Activated CD4-positive, alpha-beta memory T cell treated with anti-CD3 and anti-CD28 coated beads, Interleukin-2, amount 10 ng/mL, durations not matched to agents 7 days and 5 days (primary cell): ENCODE measurements around the gene TRMT61B. TPM values are rescaled to one million over a fixed set of nuclear protein-coding genes. Genes with fewer than 3 reads are reported as not detected.

ENCODE experiments used
- CTCF ChIA-PET: fragments of 350-600 bp; sonication (Branson Sonifier 250); formaldehyde crosslinking; loops from one replicate; lab custom pipeline; 2021; ENCODE audit warnings: antibody characterized with exemption, inconsistent platforms; lab: Charles Lee
- POLR2A ChIA-PET: fragments of 350-600 bp; sonication (Branson Sonifier 250); formaldehyde crosslinking; loops from one replicate; lab custom pipeline; 2021; ENCODE audit warnings: antibody characterized with exemption; lab: Charles Lee
- DNase-seq: peaks from one replicate; pipeline ENCODE4 v3.0.0-alpha.2; 2020
- H3K27ac Mint-ChIP-seq: one replicate; pipeline ENCODE4 v1.8.0; 2021; ENCODE audit warnings: mild to moderate bottlenecking, mixed read lengths
- H3K27me3 Mint-ChIP-seq: one replicate; pipeline ENCODE4 v1.8.0; 2021; ENCODE audit warnings: mixed read lengths
- H3K36me3 Mint-ChIP-seq: one replicate; pipeline ENCODE4 v1.8.0; 2021; ENCODE audit warnings: low read depth, mixed read lengths
- H3K4me1 Mint-ChIP-seq: one replicate; pipeline ENCODE4 v1.8.0; 2021; ENCODE audit warnings: mixed read lengths
- H3K4me3 Mint-ChIP-seq: one replicate; pipeline ENCODE4 v1.8.0; 2021; ENCODE audit warnings: mild to moderate bottlenecking, mixed read lengths
- H3K9me3 Mint-ChIP-seq: one replicate; pipeline ENCODE4 v1.8.0; 2021; ENCODE audit warnings: mixed read lengths
- total RNA-seq, 2 experiments: library from RNA; stranded (reverse); gene quantifications; one replicate each; pipeline ENCODE4 v1.2.3, GENCODE V29; 2021

The TRMT61B gene
- total RNA-seq, 2 experiments from 2014 or later: 13.1 to 14.1 TPM

- Mint-ChIP-seq H3K27me3 (no peaks in the 10 kb centered on the region), H3K36me3 (no peaks in the 10 kb centered on the region), H3K27ac (no peak overlapping the region), H3K9me3 (no peaks in the 10 kb centered on the region), H3K4me1 (peaks cover 2% of the 10 kb centered on the region), H3K4me3 (no peak overlapping the region)
- ChIA-PET POLR2A (no interaction called here), CTCF (no interaction called here)
- DNase-seq: no peak
Observed at GRCh38 chr2:28842042-28842441, 28.1 kb downstream of the TRMT61B start.

GRCh38 chr2:28838971-28839370 is 31.1 kb downstream of the TRMT61B start:
- no peaks in the 10 kb centered on the region for H3K36me3 Mint-ChIP-seq
- no peaks in the 10 kb centered on the region for H3K27me3 Mint-ChIP-seq
- H3K4me3 Mint-ChIP-seq: no peak overlapping the region
- H3K9me3 Mint-ChIP-seq: no peaks in the 10 kb centered on the region
- DNase-seq: no peak
- POLR2A ChIA-PET: no interaction called here
- no peak overlapping the region for H3K27ac Mint-ChIP-seq
- CTCF ChIA-PET: no interaction called here
- H3K4me1 Mint-ChIP-seq: peaks cover 2% of the 10 kb centered on the region

GRCh38 chr2:28835781-28836180 is 34.3 kb downstream of the TRMT61B start:
- no peak overlapping the region for H3K27ac Mint-ChIP-seq
- H3K9me3 Mint-ChIP-seq: no peaks in the 10 kb centered on the region
- no peaks in the 10 kb centered on the region for H3K27me3 Mint-ChIP-seq
- ChIA-PET CTCF (interaction anchor here (1.5 kb wide), 1 partner anchor 242 kb away, joined by 5 read pairs; no protein-coding TSS in a partner anchor), POLR2A (interaction anchor here (0.8 kb wide), 1 partner anchor 33 kb away, joined by 3 read pairs; no protein-coding TSS in a partner anchor)
- H3K36me3 Mint-ChIP-seq: no peaks in the 10 kb centered on the region
- H3K4me1 Mint-ChIP-seq: no peaks in the 10 kb centered on the region
- no peak overlapping the region for H3K4me3 Mint-ChIP-seq
- no peak for DNase-seq

GRCh38 chr2:28833740-28834470 is 36.2 kb downstream of the TRMT61B start:
- Mint-ChIP-seq H3K27me3 (no peaks in the 10 kb centered on the region), H3K9me3 (no peaks in the 10 kb centered on the region), H3K36me3 (no peaks in the 10 kb centered on the region), H3K4me1 (no peaks in the 10 kb centered on the region), H3K4me3 (no peak overlapping the region), H3K27ac (no peak overlapping the region)
- CTCF ChIA-PET: no interaction called here
- DNase-seq: no peak
- POLR2A ChIA-PET: interaction anchor here (1.5 kb wide), 1 partner anchor 36 kb away, joined by 5 read pairs; the partner anchor contains the start of gene TRMT61B

GRCh38 chr2:28828382-28828781 is 41.7 kb downstream of the TRMT61B start:
- Mint-ChIP-seq H3K4me1 (peaks cover 6% of the 10 kb centered on the region), H3K9me3 (no peaks in the 10 kb centered on the region), H3K27ac (no peak overlapping the region), H3K27me3 (peaks cover 2% of the 10 kb centered on the region), H3K4me3 (no peak overlapping the region), H3K36me3 (no peaks in the 10 kb centered on the region)
- CTCF ChIA-PET: no interaction called here
- POLR2A ChIA-PET: no interaction called here
- no peak for DNase-seq

- no peaks in the 10 kb centered on the region for H3K36me3 Mint-ChIP-seq
- CTCF ChIA-PET: interaction anchor here (1.0 to 2.0 kb wide), 2 partner anchors 19 to 258 kb away, joined by 3 to 5 read pairs; no protein-coding TSS in a partner anchor
- no peak overlapping the region for H3K27ac Mint-ChIP-seq
- DNase-seq: no peak
- peaks cover 8% of the 10 kb centered on the region for H3K4me1 Mint-ChIP-seq
- H3K4me3 Mint-ChIP-seq: no peak overlapping the region
- POLR2A ChIA-PET: interaction anchor here (0.6 kb wide), 1 partner anchor 293 kb away, joined by 3 read pairs; no protein-coding TSS in a partner anchor
- no peaks in the 10 kb centered on the region for H3K9me3 Mint-ChIP-seq
- peaks cover 2% of the 10 kb centered on the region for H3K27me3 Mint-ChIP-seq
Observed at GRCh38 chr2:28824870-28825269, 45.2 kb downstream of the TRMT61B start.

- H3K36me3 Mint-ChIP-seq: no peaks in the 10 kb centered on the region
- H3K4me3 Mint-ChIP-seq: no peak overlapping the region
- no peak for DNase-seq
- H3K27me3 Mint-ChIP-seq: peaks cover 2% of the 10 kb centered on the region
- H3K9me3 Mint-ChIP-seq: no peaks in the 10 kb centered on the region
- no peak overlapping the region for H3K27ac Mint-ChIP-seq
- CTCF ChIA-PET: interaction anchor here (2.0 kb wide), 1 partner anchor 20 kb away, joined by 5 read pairs; no protein-coding TSS in a partner anchor
- POLR2A ChIA-PET: no interaction called here
- peaks cover 8% of the 10 kb centered on the region for H3K4me1 Mint-ChIP-seq
Observed at GRCh38 chr2:28824207-28824606, 45.9 kb downstream of the TRMT61B start.

- H3K9me3 Mint-ChIP-seq: no peaks in the 10 kb centered on the region
- H3K27ac Mint-ChIP-seq: no peak overlapping the region
- no peaks in the 10 kb centered on the region for H3K36me3 Mint-ChIP-seq
- CTCF ChIA-PET: interaction anchor here (0.8 to 1.2 kb wide), 6 partner anchors 42 to 256 kb away, joined by 3 read pairs; partner anchors contain the start of gene TRMT61B
- DNase-seq: no peak
- H3K4me1 Mint-ChIP-seq: peaks cover 3% of the 10 kb centered on the region
- POLR2A ChIA-PET: no interaction called here
- peaks cover 2% of the 10 kb centered on the region for H3K27me3 Mint-ChIP-seq
- no peak overlapping the region for H3K4me3 Mint-ChIP-seq
Observed at GRCh38 chr2:28822036-28822435, 48.1 kb downstream of the TRMT61B start.

- no peaks in the 10 kb centered on the region for H3K36me3 Mint-ChIP-seq
- H3K4me1 Mint-ChIP-seq: peaks cover 3% of the 10 kb centered on the region
- POLR2A ChIA-PET: interaction anchor here (1.0 to 1.3 kb wide), 2 partner anchors 49 to 70 kb away, joined by 3 to 5 read pairs; partner anchors contain the start of genes PPP1CB and TRMT61B
Observed at GRCh38 chr2:28821295-28821958, 48.7 kb downstream of the TRMT61B start.

GRCh38 chr2:28818053-28818452 is 52.1 kb downstream of the TRMT61B start:
- Mint-ChIP-seq H3K4me1 (peaks cover 3% of the 10 kb centered on the region), H3K27me3 (no peaks in the 10 kb centered on the region), H3K4me3 (no peak overlapping the region), H3K36me3 (no peaks in the 10 kb centered on the region), H3K27ac (no peak overlapping the region), H3K9me3 (no peaks in the 10 kb centered on the region)
- DNase-seq: no peak
- POLR2A ChIA-PET: no interaction called here
- CTCF ChIA-PET: no interaction called here

More at GRCh38 chr2:28821295-28821958, 48.7 kb downstream of the TRMT61B start:
- H3K27ac Mint-ChIP-seq: no peak overlapping the region
- CTCF ChIA-PET: interaction anchor here (0.7 to 2.4 kb wide), 23 partner anchors 10 to 255 kb away, joined by 3 to 22 read pairs (median 4); partner anchors contain the start of genes SPDYA and TRMT61B
- H3K27me3 Mint-ChIP-seq: peaks cover 2% of the 10 kb centered on the region
- H3K9me3 Mint-ChIP-seq: no peaks in the 10 kb centered on the region
- peak; percentile 53 for DNase-seq
- H3K4me3 Mint-ChIP-seq: no peak overlapping the region

GRCh38 chr2:28810384-28811285 is 59.5 kb downstream of the TRMT61B start, which contains the start of gene SPDYA:
TSS of gene SPDYA (plus strand) at chr2:28810834. CDS start at chr2:28816015, 5,181 bp downstream.
- Mint-ChIP-seq H3K27me3 (peaks cover 2% of the 10 kb centered on the region), H3K27ac (no peak within 1 kb of the TSS), H3K9me3 (no peaks in the 10 kb centered on the region), H3K4me1 (peaks cover 20% of the 10 kb centered on the region), H3K4me3 (peak within 1 kb of the TSS; percentile 75), H3K36me3 (peaks cover 17% of the 10 kb centered on the region)
- POLR2A ChIA-PET: interaction anchor here (0.5 to 2.4 kb wide), 10 partner anchors 9 to 145 kb away, joined by 3 to 12 read pairs (median 4); partner anchors contain the start of genes PPP1CB, TRMT61B and WDR43
- CTCF ChIA-PET: interaction anchor here (1.1 to 1.8 kb wide), 3 partner anchors 9 to 217 kb away, joined by 4 to 22 read pairs (median 5); no protein-coding TSS in a partner anchor
- DNase-seq: peak; percentile 86

- CTCF ChIA-PET: interaction anchor here (0.7 kb wide), 1 partner anchor 1800 kb away, joined by 3 read pairs; no protein-coding TSS in a partner anchor
- Mint-ChIP-seq H3K4me3 (peak overlapping the region; percentile 75), H3K4me1 (peaks cover 20% of the 10 kb centered on the region), H3K27me3 (peaks cover 2% of the 10 kb centered on the region), H3K9me3 (no peaks in the 10 kb centered on the region), H3K36me3 (peaks cover 19% of the 10 kb centered on the region), H3K27ac (no peak overlapping the region)
- no peak for DNase-seq
- POLR2A ChIA-PET: interaction anchor here (0.5 to 2.4 kb wide), 4 partner anchors 45 to 85 kb away, joined by 3 to 12 read pairs (median 6); partner anchors contain the start of genes PPP1CB, TRMT61B and WDR43
Observed at GRCh38 chr2:28809927-28810326, 60.2 kb downstream of the TRMT61B start.
